Measurements from ENCODE around the gene STX16.

- TF ChIP-seq CTCF (IDR thresholded peaks at IDR 0.05): no peak
- TF ChIP-seq ZFX (IDR thresholded peaks at IDR 0.05; ENCODE audit: borderline replicate concordance): no peak
Measured at GRCh38 chr20:58670102-58670501, 19.0 kb downstream of the STX16 start.

All from 22Rv1 (cell line).